ENCODE results near the gene ZMYM2.
"Not testable (repeated sequence)": the region's sequence is repeated elsewhere in the genome, so short reads cannot be mapped to it uniquely, and the experiment has no call there.

The ZMYM2 gene

GRCh38 chr13:19958155-19959111, at the start of gene ZMYM2:
ZMYM2 (plus strand) TSS chr13:19958727; CDS start chr13:19993073, 34,346 bp downstream.
- DNase-seq, result peak; percentile 93 to 94

- DNase-seq, result no peak
Observed at GRCh38 chr13:19910336-19911072, 48.0 kb upstream of the ZMYM2 start.

GRCh38 chr13:19927117-19927748, 31.3 kb upstream of the ZMYM2 start:
- peak in 1 of 2 experiments; percentile 11 for DNase-seq

GRCh38 chr13:19940106-19940505, 18.4 kb upstream of the ZMYM2 start:
- DNase-seq, result no peak

- DNase-seq, result no peak
Observed at GRCh38 chr13:19950374-19950773, 8.2 kb upstream of the ZMYM2 start.

- DNase-seq, result no peak
Observed at GRCh38 chr13:19952850-19953249, 5.7 kb upstream of the ZMYM2 start.

GRCh38 chr13:19955873-19956559, 2.5 kb upstream of the ZMYM2 start:
- DNase-seq, result no peak

- DNase-seq, result peak; percentile 77 to 85
Observed at GRCh38 chr13:19957320-19958154, 990 bp upstream of the ZMYM2 start.

- peak in 1 of 2 experiments; percentile 44 for DNase-seq
Observed at GRCh38 chr13:19959141-19959830, 759 bp downstream of the ZMYM2 start.

GRCh38 chr13:19959831-19960652, 1.5 kb downstream of the ZMYM2 start:
- peak; percentile 89 to 93 for DNase-seq

GRCh38 chr13:19960653-19960976, 2.1 kb downstream of the ZMYM2 start:
- DNase-seq, result no peak

GRCh38 chr13:19961489-19961888, 3.0 kb downstream of the ZMYM2 start:
- no peak for DNase-seq

- no peak for DNase-seq
Observed at GRCh38 chr13:19961924-19962323, 3.4 kb downstream of the ZMYM2 start.

- DNase-seq, result no peak
Observed at GRCh38 chr13:19962894-19963293, 4.4 kb downstream of the ZMYM2 start.

- DNase-seq, result peak in 1 of 2 experiments; percentile 0
Observed at GRCh38 chr13:19967621-19968020, 9.1 kb downstream of the ZMYM2 start.

- not testable (repeated sequence) for DNase-seq
Observed at GRCh38 chr13:19974498-19975009, 16.0 kb downstream of the ZMYM2 start.

- no peak for DNase-seq
Observed at GRCh38 chr13:19978831-19979437, 20.4 kb downstream of the ZMYM2 start.

GRCh38 chr13:19981685-19982238, 23.2 kb downstream of the ZMYM2 start:
- no peak for DNase-seq

- no peak for DNase-seq
Observed at GRCh38 chr13:19982447-19983043, 24.0 kb downstream of the ZMYM2 start.

All from NCI-H2081 (cell line).